Rectal smooth muscle tissue (tissue), 1 donor: Measurements from ENCODE around the gene CEP112.
A peak's percentile ranks its signal among the peaks of the same experiment; 100 is the strongest.

Experiments used
- H3K27ac ChIP-seq: one replicate; pipeline ENCODE4 v1.7.0; 2013; ENCODE audit warnings: low read depth, low read length, inconsistent platforms
- H3K27me3 ChIP-seq: one replicate; pipeline ENCODE4 v1.7.0; 2013; ENCODE audit warnings: low read length; ENCODE audit not compliant: control insufficient read depth, insufficient read depth
- H3K36me3 ChIP-seq: one replicate; pipeline ENCODE4 v1.7.0; 2013; ENCODE audit warnings: low read length; ENCODE audit not compliant: control insufficient read depth, insufficient read depth
- H3K4me1 ChIP-seq: one replicate; pipeline ENCODE4 v1.7.0; 2013; ENCODE audit warnings: low read length; ENCODE audit not compliant: control insufficient read depth, insufficient read depth
- H3K4me3 ChIP-seq: one replicate; pipeline ENCODE4 v1.7.0; 2013; ENCODE audit warnings: low read length
- H3K9ac ChIP-seq: one replicate; pipeline ENCODE4 v1.7.0; 2013; ENCODE audit warnings: low read length

The CEP112 gene

GRCh38 chr17:66198242-66198641 lies 6.3 kb upstream of the CEP112 start:
- H3K9ac ChIP-seq = no peak overlapping the region
- no peak overlapping the region for H3K4me3 ChIP-seq
- H3K27me3 ChIP-seq = no peaks in the 10 kb centered on the region
- H3K36me3 ChIP-seq = no peaks in the 10 kb centered on the region
- H3K27ac ChIP-seq = no peak overlapping the region
- H3K4me1 ChIP-seq = no peaks in the 10 kb centered on the region

GRCh38 chr17:66192378-66192687 lies 400 bp upstream of the CEP112 start:
- peak overlapping the region; percentile 56 for H3K27ac ChIP-seq
- no peak overlapping the region for H3K9ac ChIP-seq
- no peaks in the 10 kb centered on the region for H3K36me3 ChIP-seq
- H3K4me1 ChIP-seq = peaks cover 9% of the 10 kb centered on the region
- no peaks in the 10 kb centered on the region for H3K27me3 ChIP-seq
- H3K4me3 ChIP-seq = peak overlapping the region; percentile 71

GRCh38 chr17:66190738-66191592 lies 968 bp downstream of the CEP112 start:
- H3K9ac ChIP-seq = peak overlapping the region; percentile 16
- H3K36me3 ChIP-seq = no peaks in the 10 kb centered on the region
- H3K4me3 ChIP-seq = peak overlapping the region; percentile 71
- peaks cover 9% of the 10 kb centered on the region for H3K4me1 ChIP-seq
- no peaks in the 10 kb centered on the region for H3K27me3 ChIP-seq
- H3K27ac ChIP-seq = peak overlapping the region; percentile 56

GRCh38 chr17:66187718-66188117 lies 4.2 kb downstream of the CEP112 start:
- peaks cover 9% of the 10 kb centered on the region for H3K4me1 ChIP-seq
- H3K36me3 ChIP-seq = no peaks in the 10 kb centered on the region
- no peaks in the 10 kb centered on the region for H3K27me3 ChIP-seq
- no peak overlapping the region for H3K4me3 ChIP-seq
- no peak overlapping the region for H3K9ac ChIP-seq
- no peak overlapping the region for H3K27ac ChIP-seq

GRCh38 chr17:66185862-66186261 lies 6.1 kb downstream of the CEP112 start:
- Histone ChIP-seq H3K4me3 (no peak overlapping the region), H3K36me3 (no peaks in the 10 kb centered on the region), H3K27ac (no peak overlapping the region), H3K27me3 (no peaks in the 10 kb centered on the region), H3K4me1 (peaks cover 6% of the 10 kb centered on the region), H3K9ac (no peak overlapping the region)

GRCh38 chr17:66184392-66184791 lies 7.5 kb downstream of the CEP112 start:
- Histone ChIP-seq H3K27ac (no peak overlapping the region), H3K27me3 (no peaks in the 10 kb centered on the region), H3K9ac (no peak overlapping the region), H3K4me3 (no peak overlapping the region), H3K36me3 (no peaks in the 10 kb centered on the region), H3K4me1 (no peaks in the 10 kb centered on the region)

- Histone ChIP-seq H3K36me3 (no peaks in the 10 kb centered on the region), H3K9ac (no peak overlapping the region), H3K27ac (no peak overlapping the region), H3K27me3 (no peaks in the 10 kb centered on the region), H3K4me3 (no peak overlapping the region), H3K4me1 (no peaks in the 10 kb centered on the region)
Observed at GRCh38 chr17:66183529-66183928, 8.4 kb downstream of the CEP112 start.

- Histone ChIP-seq H3K27ac (no peak overlapping the region), H3K9ac (no peak overlapping the region), H3K27me3 (no peaks in the 10 kb centered on the region), H3K4me3 (no peak overlapping the region), H3K4me1 (no peaks in the 10 kb centered on the region), H3K36me3 (no peaks in the 10 kb centered on the region)
Observed at GRCh38 chr17:66178642-66179041, 13.3 kb downstream of the CEP112 start.

GRCh38 chr17:66177048-66177447 lies 14.9 kb downstream of the CEP112 start:
- no peak overlapping the region for H3K9ac ChIP-seq
- no peak overlapping the region for H3K27ac ChIP-seq
- no peaks in the 10 kb centered on the region for H3K4me1 ChIP-seq
- H3K36me3 ChIP-seq = no peaks in the 10 kb centered on the region
- H3K27me3 ChIP-seq = no peaks in the 10 kb centered on the region
- no peak overlapping the region for H3K4me3 ChIP-seq

- Histone ChIP-seq H3K27me3 (no peaks in the 10 kb centered on the region), H3K27ac (no peak overlapping the region), H3K36me3 (no peaks in the 10 kb centered on the region), H3K4me1 (no peaks in the 10 kb centered on the region), H3K4me3 (no peak overlapping the region), H3K9ac (no peak overlapping the region)
Observed at GRCh38 chr17:66175892-66176291, 16.0 kb downstream of the CEP112 start.

- Histone ChIP-seq H3K4me1 (no peaks in the 10 kb centered on the region), H3K27me3 (no peaks in the 10 kb centered on the region), H3K9ac (no peak overlapping the region), H3K27ac (no peak overlapping the region), H3K36me3 (no peaks in the 10 kb centered on the region), H3K4me3 (no peak overlapping the region)
Observed at GRCh38 chr17:66172691-66173223, 19.2 kb downstream of the CEP112 start.

GRCh38 chr17:66172144-66172543 lies 19.8 kb downstream of the CEP112 start:
- no peaks in the 10 kb centered on the region for H3K36me3 ChIP-seq
- no peak overlapping the region for H3K27ac ChIP-seq
- H3K4me3 ChIP-seq = no peak overlapping the region

GRCh38 chr17:66171692-66172091 lies 20.2 kb downstream of the CEP112 start:
- no peaks in the 10 kb centered on the region for H3K36me3 ChIP-seq
- H3K4me1 ChIP-seq = peaks cover 3% of the 10 kb centered on the region
- H3K9ac ChIP-seq = no peak overlapping the region
- no peaks in the 10 kb centered on the region for H3K27me3 ChIP-seq
- H3K27ac ChIP-seq = no peak overlapping the region
- H3K4me3 ChIP-seq = no peak overlapping the region

More at GRCh38 chr17:66172144-66172543, 19.8 kb downstream of the CEP112 start:
- Histone ChIP-seq H3K27me3 (no peaks in the 10 kb centered on the region), H3K4me1 (peaks cover under 1% of the 10 kb centered on the region), H3K9ac (no peak overlapping the region)
